NT2/D1 (cell line): Measurements from ENCODE around the gene BLOC1S3.

ENCODE experiments used
- DNase-seq: peaks from one replicate; pipeline ENCODE4 v3.0.0-alpha.2; 2011; ENCODE audit warnings: low read depth, low spot score
- H3K27me3 ChIP-seq: 2 replicates; pipeline ENCODE4 v1.6.0; 2011; ENCODE audit warnings: mild to moderate bottlenecking; ENCODE audit not compliant: insufficient read length, insufficient read depth
- H3K36me3 ChIP-seq: 2 replicates; pipeline ENCODE4 v1.6.1; 2011; ENCODE audit warnings: mild to moderate bottlenecking, low read length, mixed read lengths; ENCODE audit not compliant: insufficient read depth, insufficient read length
- H3K4me1 ChIP-seq: 2 replicates; pipeline ENCODE4 v1.5.1; 2011; ENCODE audit not compliant: insufficient read depth, insufficient read length
- H3K4me3 ChIP-seq: 2 replicates; pipeline ENCODE4 v1.5.1; 2011; ENCODE audit warnings: low read depth; ENCODE audit not compliant: insufficient read length
- H3K9ac ChIP-seq: 2 replicates; pipeline ENCODE4 v1.6.0; 2011; ENCODE audit warnings: low read depth; ENCODE audit not compliant: insufficient read length
- H3K9me3 ChIP-seq: 2 replicates; pipeline ENCODE4 v1.5.1; 2011; ENCODE audit warnings: mild to moderate bottlenecking, low read length; ENCODE audit not compliant: insufficient read depth
- SUZ12 ChIP-seq: IDR thresholded peaks from 2 replicates; pipeline ENCODE4 v1.6.1; 2011; ENCODE audit not compliant: insufficient read length, insufficient read depth; ENCODE audit errors: extremely low read depth
- YY1 ChIP-seq: IDR thresholded peaks from 2 replicates; pipeline ENCODE4 v1.6.1; 2011; ENCODE audit not compliant: insufficient read length, insufficient read depth
- ZNF274 ChIP-seq: IDR thresholded peaks from 2 replicates; pipeline ENCODE4 v1.6.1; 2011; ENCODE audit warnings: mild to moderate bottlenecking, low read depth, low read length

BLOC1S3 gene

DNA sequence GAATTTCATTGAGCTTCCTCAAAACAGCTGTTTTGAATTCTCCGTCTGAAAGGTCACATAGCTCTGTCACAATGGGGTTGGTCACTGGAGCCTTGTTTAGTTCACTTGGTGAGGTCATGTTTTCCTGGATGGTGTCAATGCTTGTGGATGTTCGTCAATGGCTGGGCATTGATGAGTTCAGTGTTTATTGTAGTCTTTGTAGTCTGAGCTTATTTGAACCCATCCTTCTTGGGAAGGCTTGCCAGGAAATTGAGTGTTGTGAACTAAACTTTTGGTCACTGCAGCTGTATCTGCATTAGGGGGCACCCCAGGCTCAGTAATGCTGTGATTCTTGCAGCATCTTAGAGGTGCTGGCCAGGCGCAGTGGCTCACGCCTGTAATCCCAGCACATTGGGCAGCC, 22.0 kb downstream of the BLOC1S3 start:
- no peak overlapping the region for H3K4me3 ChIP-seq
- H3K9me3 ChIP-seq = no peaks in the 10 kb centered on the region
- no peaks in the 10 kb centered on the region for H3K36me3 ChIP-seq
- no peak overlapping the region for H3K9ac ChIP-seq
- TF ChIP-seq YY1 (no peak), SUZ12 (no peak), ZNF274 (no peak)
- H3K27me3 ChIP-seq = no peaks in the 10 kb centered on the region
- peak; percentile 43 for DNase-seq
- H3K4me1 ChIP-seq = no peaks in the 10 kb centered on the region

DNA sequence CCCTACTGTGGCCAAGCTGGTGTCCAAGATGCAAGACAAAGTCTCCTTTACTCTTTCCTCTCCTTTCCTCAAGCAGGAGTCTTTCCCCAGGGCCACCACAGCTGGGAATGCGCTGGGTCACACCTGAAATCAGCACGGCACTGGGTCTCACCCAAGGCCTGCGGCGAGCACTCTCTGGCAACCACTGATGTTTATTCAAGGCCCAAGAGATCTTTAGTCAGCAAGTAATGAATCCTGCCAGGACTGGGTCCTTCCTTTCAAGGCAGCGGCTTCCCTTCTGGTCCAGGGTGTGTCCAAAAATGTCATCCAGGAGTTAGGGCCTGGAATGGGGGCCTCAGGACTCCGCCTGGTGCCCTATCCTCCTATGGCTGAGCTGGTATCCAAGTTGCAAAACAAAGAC, 24.1 kb downstream of the BLOC1S3 start:
- H3K4me1 ChIP-seq = no peaks in the 10 kb centered on the region
- TF ChIP-seq YY1 = no peak
- no peak for TF ChIP-seq SUZ12
- TF ChIP-seq ZNF274 = no peak

DNA sequence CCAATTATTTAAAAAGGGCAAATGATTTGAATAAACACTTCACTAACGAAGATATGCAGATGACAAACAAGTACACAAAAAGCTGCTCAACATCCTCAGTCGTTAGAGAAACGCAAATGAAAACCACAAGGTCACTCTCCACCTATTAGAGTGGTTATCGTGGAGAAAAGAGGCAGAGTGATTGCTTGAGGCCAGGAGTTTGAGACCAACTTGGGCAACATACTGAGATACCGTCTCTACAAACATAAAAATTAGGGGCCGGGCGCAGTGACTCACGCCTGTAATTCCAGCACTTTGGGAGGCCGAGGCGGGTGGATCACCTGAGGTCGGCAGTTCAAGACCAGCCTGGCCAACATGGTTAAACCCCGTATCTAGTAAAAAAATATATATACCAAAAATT, 27.2 kb downstream of the BLOC1S3 start:
- no peak overlapping the region for H3K4me3 ChIP-seq
- no peak overlapping the region for H3K9ac ChIP-seq
- H3K36me3 ChIP-seq = no peaks in the 10 kb centered on the region
- no peak for DNase-seq
- no peaks in the 10 kb centered on the region for H3K9me3 ChIP-seq
- no peaks in the 10 kb centered on the region for H3K27me3 ChIP-seq
- no peak for TF ChIP-seq SUZ12
- TF ChIP-seq ZNF274 = no peak
- no peak for TF ChIP-seq YY1
- no peaks in the 10 kb centered on the region for H3K4me1 ChIP-seq

More for the DNA sequence above, 24.1 kb downstream of the BLOC1S3 start:
- no peak overlapping the region for H3K4me3 ChIP-seq
- H3K36me3 ChIP-seq = no peaks in the 10 kb centered on the region
- no peak for DNase-seq
- H3K9ac ChIP-seq = no peak overlapping the region
- no peaks in the 10 kb centered on the region for H3K9me3 ChIP-seq
- H3K27me3 ChIP-seq = no peaks in the 10 kb centered on the region

DNA sequence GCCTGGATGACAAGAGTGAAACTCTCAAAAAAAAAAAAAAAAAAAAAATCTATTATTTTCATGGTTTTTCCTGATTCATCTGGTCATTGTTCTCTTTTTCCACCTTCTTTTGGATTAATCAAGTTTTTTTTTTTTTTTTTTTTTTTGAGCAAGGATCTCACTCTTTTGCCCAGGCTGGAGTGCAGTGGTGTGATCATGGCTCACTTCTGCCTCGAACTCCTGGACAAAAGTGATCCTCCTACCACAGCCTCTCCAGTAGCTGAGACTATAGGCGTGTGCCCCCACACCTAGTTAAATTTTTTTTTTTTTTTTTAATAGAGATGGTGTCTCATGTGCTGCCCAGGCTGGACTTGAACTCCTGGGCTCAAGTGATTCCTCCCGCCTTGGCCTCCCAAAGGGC, 27.7 kb downstream of the BLOC1S3 start:
- H3K9ac ChIP-seq = no peak overlapping the region
- H3K27me3 ChIP-seq = no peaks in the 10 kb centered on the region
- no peak for DNase-seq
- no peaks in the 10 kb centered on the region for H3K4me1 ChIP-seq
- H3K9me3 ChIP-seq = no peaks in the 10 kb centered on the region
- TF ChIP-seq SUZ12 (no peak), YY1 (no peak), ZNF274 (no peak)
- H3K4me3 ChIP-seq = no peak overlapping the region
- no peaks in the 10 kb centered on the region for H3K36me3 ChIP-seq

DNA sequence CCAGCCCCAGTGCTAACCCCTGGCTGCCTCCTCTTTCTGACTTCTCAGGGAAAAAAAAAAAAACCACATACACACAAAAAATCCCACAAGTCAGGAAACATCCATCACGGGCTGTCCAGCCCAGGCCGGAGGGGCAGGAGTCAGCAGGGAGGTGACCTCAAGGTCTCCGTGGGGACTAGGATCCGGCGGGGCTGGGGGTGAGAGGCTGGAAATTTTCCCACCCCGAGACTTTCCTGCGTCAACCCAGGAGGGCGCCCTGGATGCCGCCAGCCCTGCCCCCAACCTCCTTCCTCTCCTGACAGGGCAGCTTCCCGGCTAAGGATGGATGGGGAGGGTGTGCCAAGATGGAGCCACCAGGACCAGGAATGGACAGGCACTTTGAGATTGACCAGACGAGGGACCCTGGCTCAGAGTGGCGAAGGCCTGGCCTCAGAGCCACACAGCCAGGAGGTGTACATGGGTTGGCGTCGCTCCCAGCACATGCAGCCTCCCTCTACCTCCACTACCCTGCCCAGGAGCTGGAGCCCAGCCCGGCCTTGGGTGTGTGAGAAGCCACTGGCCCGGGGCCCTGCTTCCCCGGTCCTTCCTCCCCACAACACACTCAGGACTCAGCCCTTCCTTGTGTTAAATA, 33.3 kb downstream of the BLOC1S3 start:
- H3K4me1 ChIP-seq = peaks cover 6% of the 10 kb centered on the region
- no peak for DNase-seq
- no peaks in the 10 kb centered on the region for H3K9me3 ChIP-seq
- no peaks in the 10 kb centered on the region for H3K36me3 ChIP-seq
- peaks cover 26% of the 10 kb centered on the region for H3K27me3 ChIP-seq
- H3K9ac ChIP-seq = no peak overlapping the region
- H3K4me3 ChIP-seq = no peak overlapping the region
- TF ChIP-seq YY1 = no peak
- no peak for TF ChIP-seq ZNF274
- no peak for TF ChIP-seq SUZ12

DNA sequence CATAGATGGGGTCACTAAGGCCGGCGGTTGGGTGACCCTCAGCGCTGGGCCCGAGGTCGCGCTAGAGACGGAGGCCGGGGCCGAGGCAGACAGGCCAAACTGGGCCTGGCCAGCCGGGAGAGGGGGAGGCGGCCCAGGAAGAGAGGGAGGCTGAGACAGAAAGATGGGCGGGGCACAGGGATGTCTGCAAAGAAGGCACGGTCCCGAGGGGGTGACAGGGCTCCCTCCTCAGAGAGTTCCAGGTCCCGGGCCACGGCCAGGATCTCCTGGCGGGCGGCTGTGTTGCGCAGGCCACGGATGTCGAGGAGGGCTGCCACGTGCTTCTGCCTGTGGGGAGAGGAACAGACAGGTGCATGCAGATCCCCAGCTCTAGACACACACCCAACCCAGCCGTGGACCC, 34.4 kb downstream of the BLOC1S3 start:
- TF ChIP-seq ZNF274 = no peak
- no peak for TF ChIP-seq YY1
- no peak for TF ChIP-seq SUZ12
- H3K4me1 ChIP-seq = peaks cover 10% of the 10 kb centered on the region
- no peak overlapping the region for H3K4me3 ChIP-seq
- H3K9me3 ChIP-seq = no peaks in the 10 kb centered on the region
- no peaks in the 10 kb centered on the region for H3K36me3 ChIP-seq
- H3K9ac ChIP-seq = no peak overlapping the region
- no peak for DNase-seq
- H3K27me3 ChIP-seq = peaks cover 38% of the 10 kb centered on the region

DNA sequence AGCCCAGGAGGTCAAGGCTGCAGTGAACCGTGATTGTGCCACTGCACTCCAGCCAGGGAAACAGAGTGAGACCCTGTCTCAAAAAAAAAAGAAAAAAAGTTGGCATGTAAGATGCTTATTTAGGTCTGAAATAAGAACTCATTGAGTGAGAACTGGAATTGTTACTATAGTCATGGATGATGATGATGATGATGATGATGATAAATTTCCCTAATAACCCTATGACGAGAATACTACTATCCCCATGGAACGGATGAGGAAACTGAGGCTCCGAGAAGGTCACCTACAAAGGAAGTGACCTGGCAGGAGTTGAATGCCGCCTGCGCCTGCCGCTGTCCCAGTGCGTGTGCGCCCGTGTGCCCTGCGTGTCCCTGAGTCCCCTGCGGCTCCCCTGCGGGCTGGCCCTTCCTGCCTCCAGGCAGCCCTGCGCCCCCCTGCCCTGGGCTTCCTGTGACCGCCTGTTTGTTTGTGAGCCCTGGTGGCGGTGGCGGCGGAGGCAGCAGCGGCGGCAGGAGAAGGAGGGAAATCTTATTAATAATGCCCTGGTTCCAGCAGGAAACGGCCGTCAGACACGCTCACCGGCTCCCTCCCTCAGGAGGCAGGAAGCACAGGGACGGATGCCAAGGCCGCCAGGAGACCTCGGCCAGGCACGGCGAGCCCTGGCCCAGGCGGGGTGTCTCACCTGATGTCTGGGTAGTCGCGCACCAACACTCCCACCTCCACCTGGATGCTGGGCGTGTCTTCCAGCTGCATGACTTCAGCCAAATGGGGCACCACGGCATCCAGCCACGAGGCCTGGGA, 37.0 kb downstream of the BLOC1S3 start:
- H3K4me3 ChIP-seq = peak overlapping the region; percentile 37
- no peak for DNase-seq

More for the DNA sequence above, 37.0 kb downstream of the BLOC1S3 start:
- no peaks in the 10 kb centered on the region for H3K36me3 ChIP-seq
- H3K9me3 ChIP-seq = no peaks in the 10 kb centered on the region
- no peak for TF ChIP-seq YY1
- TF ChIP-seq ZNF274 = no peak
- peaks cover 46% of the 10 kb centered on the region for H3K27me3 ChIP-seq
- H3K9ac ChIP-seq = peak overlapping the region; percentile 51
- peaks cover 12% of the 10 kb centered on the region for H3K4me1 ChIP-seq
